Activated CD4-positive, alpha-beta T cell treated with anti-CD3 and anti-CD28 coated beads, Interleukin-2, amount 10 ng/mL, durations not matched to agents 7 days and 5 days (primary cell): ENCODE data around the gene RAPGEF4. TPM values are rescaled to one million over a fixed set of nuclear protein-coding genes. Genes with fewer than 3 reads are reported as not detected.
A peak's percentile ranks its signal among the peaks of the same experiment; 100 is the strongest.

Source experiments
- CTCF ChIA-PET: fragments of 350-600 bp; sonication (Branson Sonifier 250); formaldehyde crosslinking; loops from one replicate; lab custom pipeline; 2021; ENCODE audit warnings: antibody characterized with exemption; lab: Charles Lee
- POLR2A ChIA-PET: fragments of 350-600 bp; sonication (Branson Sonifier 250); formaldehyde crosslinking; loops from one replicate; lab custom pipeline; 2021; ENCODE audit warnings: antibody characterized with exemption; lab: Charles Lee
- DNase-seq: peaks from one replicate; pipeline ENCODE4 v3.0.0-alpha.2; 2020
- H3K27ac Mint-ChIP-seq: one replicate; pipeline ENCODE4 v1.8.0; 2021; ENCODE audit warnings: mild to moderate bottlenecking, moderate library complexity, mixed read lengths
- H3K27me3 Mint-ChIP-seq: one replicate; pipeline ENCODE4 v1.8.0; 2021; ENCODE audit warnings: mixed read lengths
- H3K36me3 Mint-ChIP-seq: one replicate; pipeline ENCODE4 v1.8.0; 2021; ENCODE audit warnings: low read depth, mixed read lengths
- H3K4me1 Mint-ChIP-seq: one replicate; pipeline ENCODE4 v1.8.0; 2021; ENCODE audit warnings: mixed read lengths
- H3K4me3 Mint-ChIP-seq: one replicate; pipeline ENCODE4 v1.8.0; 2021; ENCODE audit warnings: mild to moderate bottlenecking, moderate library complexity, mixed read lengths
- H3K9me3 Mint-ChIP-seq: one replicate; pipeline ENCODE4 v1.8.0; 2021; ENCODE audit warnings: mixed read lengths
- total RNA-seq, 2 experiments: library from RNA; stranded (reverse); gene quantifications; one replicate each; pipeline ENCODE4 v1.2.3, GENCODE V29; 2021

The RAPGEF4 gene
- total RNA-seq, 2 experiments from 2014 or later: 0.62 to 0.77 TPM

DNA sequence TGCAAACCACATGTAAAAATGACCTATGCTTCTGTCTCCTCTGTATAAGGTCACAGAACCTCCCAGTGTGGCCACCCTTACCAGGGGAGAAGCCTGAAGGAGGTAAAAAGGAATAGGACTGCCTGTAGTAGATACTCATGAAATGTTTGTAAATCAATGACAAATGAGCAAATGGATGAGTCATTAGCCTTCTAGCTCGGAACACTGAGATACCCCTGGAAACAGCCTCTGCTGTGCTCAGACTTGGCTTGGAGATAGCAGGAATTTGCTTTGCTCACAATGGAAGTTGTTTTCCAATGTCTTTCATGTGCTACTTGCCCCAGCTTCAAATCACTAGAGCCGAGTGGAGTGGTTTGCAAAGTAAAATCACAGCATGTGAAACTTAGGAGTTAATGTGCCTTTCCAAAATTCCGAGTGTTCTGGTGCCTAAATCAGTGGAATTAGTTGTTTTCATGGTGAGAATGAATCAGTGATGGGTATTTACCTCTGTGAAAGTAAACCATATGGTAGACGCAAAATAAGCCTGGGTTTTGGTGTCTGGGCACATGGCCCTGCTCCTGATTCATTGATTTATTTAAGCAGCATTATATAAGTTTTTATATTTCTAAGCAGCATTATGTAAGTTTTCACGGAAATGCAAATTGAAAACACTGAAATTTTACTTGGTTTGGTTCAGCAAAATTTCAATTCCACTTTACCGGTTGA is 186.0 kb downstream of the RAPGEF4 start:
- CTCF ChIA-PET: no interaction called here
- Mint-ChIP-seq H3K4me1 (peaks cover 2% of the 10 kb centered on the region), H3K27ac (no peak overlapping the region), H3K36me3 (no peaks in the 10 kb centered on the region), H3K9me3 (no peaks in the 10 kb centered on the region), H3K4me3 (no peak overlapping the region), H3K27me3 (peaks cover 5% of the 10 kb centered on the region)
- no peak for DNase-seq
- POLR2A ChIA-PET: no interaction called here

DNA sequence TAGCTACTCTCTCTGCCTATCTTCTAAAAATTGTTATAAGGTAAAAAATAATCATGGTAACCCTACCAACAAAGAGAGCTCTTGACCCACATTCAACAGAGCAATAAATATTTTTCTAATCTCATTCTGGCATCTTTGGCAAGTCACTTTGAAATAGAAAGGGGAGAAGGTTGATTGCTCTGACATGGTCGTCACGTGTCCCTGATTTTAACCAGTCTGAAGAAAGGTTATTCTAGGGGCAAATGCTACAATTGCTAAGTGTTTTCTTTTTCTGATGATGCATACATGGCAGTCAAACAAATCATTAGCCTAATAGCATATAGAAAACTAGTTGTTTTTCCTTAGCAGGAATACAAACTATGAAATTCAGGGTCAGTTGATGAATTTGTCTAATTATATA is 186.7 kb downstream of the RAPGEF4 start:
- no peak for DNase-seq
- Mint-ChIP-seq H3K4me3 (no peak overlapping the region), H3K36me3 (no peaks in the 10 kb centered on the region), H3K27me3 (peaks cover 5% of the 10 kb centered on the region), H3K9me3 (no peaks in the 10 kb centered on the region), H3K27ac (no peak overlapping the region), H3K4me1 (peaks cover 2% of the 10 kb centered on the region)
- CTCF ChIA-PET: no interaction called here
- POLR2A ChIA-PET: no interaction called here

DNA sequence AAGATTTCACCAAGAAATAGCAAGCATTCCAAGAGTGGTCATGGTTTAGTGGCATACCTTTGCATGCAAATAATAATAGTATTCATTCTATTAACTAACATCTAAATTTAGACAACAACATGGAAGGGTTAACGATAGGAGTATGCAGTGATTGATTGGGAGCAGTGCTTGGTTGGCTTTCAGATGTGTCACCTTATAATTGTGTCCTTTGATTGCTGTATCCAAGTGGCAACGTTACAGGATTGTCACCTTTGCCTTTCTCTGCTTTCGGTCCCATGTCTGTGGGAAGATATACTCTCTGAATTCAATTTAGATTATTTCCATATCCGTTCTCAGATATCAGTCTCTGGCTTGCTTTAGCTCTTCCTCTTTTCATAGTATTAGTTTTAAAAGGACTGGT is 187.2 kb downstream of the RAPGEF4 start:
- H3K9me3 Mint-ChIP-seq: no peaks in the 10 kb centered on the region
- DNase-seq: no peak
- no peaks in the 10 kb centered on the region for H3K36me3 Mint-ChIP-seq
- no peak overlapping the region for H3K4me3 Mint-ChIP-seq
- ChIA-PET CTCF (no interaction called here), POLR2A (no interaction called here)
- no peak overlapping the region for H3K27ac Mint-ChIP-seq
- peaks cover 8% of the 10 kb centered on the region for H3K27me3 Mint-ChIP-seq
- H3K4me1 Mint-ChIP-seq: peaks cover 2% of the 10 kb centered on the region

DNA sequence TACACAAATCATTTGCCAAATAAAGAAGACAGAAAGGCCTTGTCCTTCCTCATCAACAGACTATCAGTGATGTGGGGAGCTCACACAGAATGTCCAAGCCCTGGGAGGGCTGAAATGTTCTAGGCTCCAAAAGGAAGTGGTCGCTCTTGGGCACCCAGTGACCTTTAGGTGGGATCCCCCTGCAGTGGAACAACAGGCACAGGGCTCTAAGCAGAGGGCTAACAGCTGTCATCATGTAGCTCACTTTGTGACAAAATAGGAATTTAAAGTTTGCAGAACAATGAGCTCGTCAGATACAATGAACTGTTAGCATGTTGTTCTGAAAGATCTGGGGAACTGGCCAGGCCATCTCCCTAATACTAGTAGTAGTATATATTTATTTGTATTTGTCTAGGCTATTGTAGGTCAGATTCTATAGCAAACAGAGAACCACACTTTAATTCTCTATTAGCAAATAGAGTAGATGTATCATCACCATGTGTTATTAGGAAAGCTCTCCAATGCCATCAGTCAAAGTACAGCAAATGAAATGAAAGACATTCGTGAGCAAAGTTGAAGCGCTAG is 188.5 kb downstream of the RAPGEF4 start:
- no peak for DNase-seq
- Mint-ChIP-seq H3K27ac (no peak overlapping the region), H3K9me3 (no peaks in the 10 kb centered on the region), H3K36me3 (no peaks in the 10 kb centered on the region), H3K4me3 (no peak overlapping the region), H3K4me1 (peaks cover 2% of the 10 kb centered on the region), H3K27me3 (peaks cover 10% of the 10 kb centered on the region)
- ChIA-PET CTCF (interaction anchor here (0.6 kb wide), 1 partner anchor 19 kb away, joined by 3 read pairs; no protein-coding TSS in a partner anchor), POLR2A (no interaction called here)

DNA sequence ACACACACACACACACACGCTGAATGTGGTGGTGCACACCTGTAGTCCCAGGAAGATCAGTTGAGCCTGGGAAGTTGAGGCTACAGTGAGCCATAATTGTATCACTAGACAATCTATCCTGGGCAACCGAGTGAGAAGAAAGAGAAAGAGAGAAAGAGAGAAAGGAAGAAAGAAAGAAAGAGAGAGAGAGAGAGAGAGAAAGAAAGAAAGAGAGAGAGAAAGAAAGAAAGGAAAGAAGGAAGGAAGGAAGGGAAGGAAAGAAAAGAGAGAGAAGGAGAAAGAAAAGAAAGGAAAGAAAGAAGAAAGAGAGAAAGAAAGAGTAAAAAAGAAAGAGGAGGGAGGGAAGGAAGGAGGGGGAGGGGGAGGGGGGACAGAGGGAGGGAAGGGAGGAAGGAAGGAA is 190.0 kb downstream of the RAPGEF4 start:
- H3K9me3 Mint-ChIP-seq: no peaks in the 10 kb centered on the region
- ChIA-PET CTCF (no interaction called here), POLR2A (no interaction called here)
- H3K36me3 Mint-ChIP-seq: no peaks in the 10 kb centered on the region
- no peak overlapping the region for H3K27ac Mint-ChIP-seq
- H3K4me1 Mint-ChIP-seq: peaks cover 2% of the 10 kb centered on the region
- H3K27me3 Mint-ChIP-seq: peaks cover 10% of the 10 kb centered on the region
- H3K4me3 Mint-ChIP-seq: no peak overlapping the region
- no peak for DNase-seq

DNA sequence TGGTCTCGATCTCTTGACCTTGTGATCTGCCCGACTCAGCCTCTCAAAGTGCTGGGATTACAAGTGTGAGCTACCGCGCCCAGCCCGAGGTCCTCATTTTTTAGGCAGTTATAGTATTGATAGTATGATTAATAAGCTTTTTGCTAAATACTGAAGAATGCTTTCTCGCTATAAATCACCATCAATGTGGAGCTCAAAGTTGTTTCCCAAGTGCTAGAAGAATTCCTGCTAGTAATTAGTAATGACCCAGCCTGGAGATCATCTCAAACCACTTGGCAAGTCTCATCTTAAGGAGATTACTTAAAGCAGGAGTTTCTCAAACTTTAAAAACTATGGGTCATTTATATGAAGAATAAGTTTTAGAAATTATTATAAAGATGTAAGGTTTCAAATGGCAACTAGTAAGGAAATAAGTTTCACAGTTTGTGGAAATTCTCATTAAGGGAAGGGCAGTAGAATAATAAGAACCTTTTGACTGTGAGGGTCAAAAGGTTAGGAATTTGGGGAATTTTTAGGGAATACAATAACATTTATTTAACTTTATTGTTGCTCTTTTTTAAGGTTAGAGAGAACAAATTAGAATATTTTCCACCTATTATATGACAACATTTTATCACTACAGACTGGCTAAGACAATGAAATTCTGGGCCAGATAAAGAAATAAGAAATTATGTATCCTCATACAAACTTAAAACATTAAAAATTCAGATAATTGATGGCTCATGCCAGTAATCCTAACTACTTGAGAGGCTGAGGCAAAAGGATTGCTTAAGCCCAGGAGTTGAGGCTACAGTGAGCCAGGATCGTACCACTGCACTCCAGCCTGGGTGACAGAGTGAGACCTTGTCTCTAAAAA is 191.4 kb downstream of the RAPGEF4 start:
- H3K9me3 Mint-ChIP-seq: no peaks in the 10 kb centered on the region
- peaks cover 11% of the 10 kb centered on the region for H3K4me1 Mint-ChIP-seq
- CTCF ChIA-PET: no interaction called here
- H3K4me3 Mint-ChIP-seq: no peak overlapping the region
- POLR2A ChIA-PET: no interaction called here
- no peak overlapping the region for H3K27ac Mint-ChIP-seq
- DNase-seq: no peak
- peaks cover 10% of the 10 kb centered on the region for H3K27me3 Mint-ChIP-seq
- H3K36me3 Mint-ChIP-seq: no peaks in the 10 kb centered on the region

DNA sequence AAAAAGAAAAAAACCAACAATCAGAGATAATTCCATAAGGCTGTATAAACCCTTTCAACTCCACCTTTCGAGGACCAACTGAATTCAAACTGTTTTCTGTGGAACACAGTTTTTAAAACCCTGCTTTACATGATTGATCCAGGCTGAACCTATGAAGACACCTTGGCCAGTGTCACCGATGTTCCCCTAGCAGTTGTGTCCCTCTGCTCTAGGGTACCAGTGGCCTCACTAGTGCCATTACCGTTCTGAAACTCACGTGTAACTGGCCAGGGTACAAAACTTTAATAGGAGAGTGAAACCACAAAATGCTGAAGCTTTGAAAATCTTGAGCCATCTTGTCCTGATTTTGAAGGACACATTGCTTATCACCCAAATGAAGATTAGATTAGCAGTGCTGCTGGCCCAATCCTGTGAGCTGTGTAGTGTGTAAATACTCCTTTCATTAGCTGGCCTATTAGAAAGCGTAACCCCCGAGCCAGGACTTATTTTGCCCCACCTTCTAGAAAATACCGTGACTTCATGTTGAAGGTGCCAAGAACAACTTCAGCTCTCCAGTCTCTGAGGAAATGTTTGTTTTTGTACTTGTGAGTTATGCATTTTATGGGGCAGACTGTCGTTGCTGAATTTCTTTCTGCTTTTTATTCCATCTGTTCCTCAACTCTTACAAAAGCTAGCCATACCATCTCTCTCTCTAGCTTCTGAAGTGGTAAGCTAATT is 192.2 kb downstream of the RAPGEF4 start:
- H3K27me3 Mint-ChIP-seq: peaks cover 10% of the 10 kb centered on the region
- no peaks in the 10 kb centered on the region for H3K9me3 Mint-ChIP-seq
- H3K27ac Mint-ChIP-seq: no peak overlapping the region
- H3K4me1 Mint-ChIP-seq: peaks cover 11% of the 10 kb centered on the region
- POLR2A ChIA-PET: no interaction called here
- CTCF ChIA-PET: interaction anchor here (2.1 kb wide), 1 partner anchor 15 kb away, joined by 5 read pairs; no protein-coding TSS in a partner anchor
- H3K36me3 Mint-ChIP-seq: no peaks in the 10 kb centered on the region
- no peak overlapping the region for H3K4me3 Mint-ChIP-seq
- no peak for DNase-seq

DNA sequence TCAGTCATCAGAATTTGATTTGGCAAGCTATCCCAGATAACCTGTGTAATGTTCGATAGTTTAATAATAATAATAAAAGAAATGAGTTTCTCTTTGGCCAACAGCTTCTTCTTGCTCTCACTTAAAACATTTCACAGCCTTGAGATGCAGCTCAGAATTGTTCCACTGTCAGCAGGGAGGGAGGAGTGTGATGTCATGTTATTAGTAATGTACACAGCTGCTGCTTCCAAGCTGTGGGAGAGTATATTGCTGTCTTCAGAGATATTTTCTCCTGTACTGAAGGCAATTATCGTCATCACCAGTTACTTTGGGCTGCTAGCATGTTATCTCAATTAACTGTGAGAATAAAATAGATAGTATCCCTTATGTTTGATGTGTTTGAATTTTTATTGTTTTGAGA is 193.1 kb downstream of the RAPGEF4 start:
- DNase-seq: no peak
- Mint-ChIP-seq H3K36me3 (no peaks in the 10 kb centered on the region), H3K9me3 (no peaks in the 10 kb centered on the region), H3K27me3 (peaks cover 12% of the 10 kb centered on the region), H3K4me1 (peaks cover 11% of the 10 kb centered on the region), H3K4me3 (no peak overlapping the region), H3K27ac (no peak overlapping the region)
- ChIA-PET POLR2A (no interaction called here), CTCF (interaction anchor here (2.1 kb wide), 1 partner anchor 16 kb away, joined by 5 read pairs; no protein-coding TSS in a partner anchor)

DNA sequence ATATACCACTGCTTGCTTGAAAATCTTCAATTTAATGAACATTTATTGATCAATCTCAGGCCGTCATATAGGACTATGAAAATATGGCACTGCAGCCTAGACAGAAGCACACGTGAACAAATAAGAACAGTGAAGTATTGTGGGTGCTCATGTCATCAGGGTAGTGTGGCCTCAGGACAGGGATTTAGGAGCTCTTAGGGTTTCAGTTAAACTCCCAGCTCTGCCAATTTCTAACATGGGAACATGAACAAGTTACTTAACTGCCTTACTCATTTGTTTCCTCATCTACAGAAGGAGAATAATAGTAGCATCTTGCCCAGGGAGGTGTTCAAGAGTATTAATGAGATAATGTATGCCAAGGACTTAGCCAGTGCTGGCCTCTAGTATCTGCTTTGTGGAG is 194.0 kb downstream of the RAPGEF4 start:
- peaks cover 12% of the 10 kb centered on the region for H3K27me3 Mint-ChIP-seq
- no peaks in the 10 kb centered on the region for H3K36me3 Mint-ChIP-seq
- H3K9me3 Mint-ChIP-seq: no peaks in the 10 kb centered on the region
- H3K27ac Mint-ChIP-seq: no peak overlapping the region
- no peak overlapping the region for H3K4me3 Mint-ChIP-seq
- ChIA-PET POLR2A (no interaction called here), CTCF (interaction anchor here (2.1 kb wide), 1 partner anchor 17 kb away, joined by 5 read pairs; no protein-coding TSS in a partner anchor)
- H3K4me1 Mint-ChIP-seq: peaks cover 9% of the 10 kb centered on the region
- no peak for DNase-seq

DNA sequence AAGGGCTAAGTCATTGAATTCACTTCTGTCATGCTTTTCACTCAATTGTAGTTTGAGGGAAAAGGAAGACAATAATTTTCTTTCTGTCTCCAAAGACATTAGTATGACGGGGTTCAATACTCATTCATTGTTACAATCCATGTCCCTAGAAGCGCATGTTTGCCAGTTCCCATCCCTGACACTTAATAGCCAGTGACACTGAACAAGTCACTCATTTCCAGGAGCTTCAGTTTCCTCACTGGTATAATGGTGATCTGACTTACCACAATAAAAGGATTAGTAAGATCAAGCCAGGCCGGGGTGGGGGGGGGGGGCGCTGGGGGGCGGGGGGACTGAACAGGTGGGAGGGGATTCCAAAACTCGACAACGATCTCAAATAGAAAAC is 195.2 kb downstream of the RAPGEF4 start:
- H3K9me3 Mint-ChIP-seq: no peaks in the 10 kb centered on the region
- peaks cover 9% of the 10 kb centered on the region for H3K4me1 Mint-ChIP-seq

DNA sequence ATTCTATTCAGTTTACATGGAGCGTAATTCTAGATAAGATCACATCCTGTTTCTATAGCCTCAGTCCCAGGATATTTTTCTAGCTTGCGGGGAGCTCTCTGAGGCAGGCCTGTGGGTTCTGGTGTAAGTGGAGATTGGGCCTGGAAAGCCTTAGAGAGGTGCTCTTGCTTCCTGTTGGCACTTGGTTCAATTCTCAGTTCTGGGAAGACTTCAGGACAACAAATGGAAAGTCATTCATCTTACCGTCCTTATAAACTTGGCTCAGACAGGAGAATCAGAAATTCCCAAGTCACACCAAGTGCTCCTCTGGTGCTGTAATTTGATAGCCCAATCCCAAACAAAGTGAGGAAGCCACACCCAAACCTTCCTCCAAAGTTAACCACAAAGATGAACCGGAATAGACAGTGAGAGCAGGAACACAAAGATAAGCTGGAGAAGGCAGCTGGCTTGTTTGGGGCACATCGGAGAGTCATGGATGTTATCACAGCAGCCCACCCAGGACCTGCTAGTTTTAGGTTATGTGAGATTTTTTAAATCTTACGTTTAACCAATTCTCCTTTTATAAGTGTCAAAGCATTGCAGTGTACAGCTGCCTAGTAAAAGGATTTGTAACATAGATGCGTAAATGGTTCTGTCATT is 195.7 kb downstream of the RAPGEF4 start:
- Mint-ChIP-seq H3K4me3 (no peak overlapping the region), H3K4me1 (peaks cover 9% of the 10 kb centered on the region), H3K27me3 (peaks cover 7% of the 10 kb centered on the region), H3K9me3 (no peaks in the 10 kb centered on the region), H3K36me3 (no peaks in the 10 kb centered on the region), H3K27ac (no peak overlapping the region)
- no peak for DNase-seq
- ChIA-PET POLR2A (no interaction called here), CTCF (interaction anchor here (1.5 kb wide), 1 partner anchor 82 kb away, joined by 3 read pairs; no protein-coding TSS in a partner anchor)

More for the DNA sequence above, 195.2 kb downstream of the RAPGEF4 start:
- Mint-ChIP-seq H3K36me3 (no peaks in the 10 kb centered on the region), H3K4me3 (no peak overlapping the region), H3K27me3 (peaks cover 10% of the 10 kb centered on the region), H3K27ac (no peak overlapping the region)
- ChIA-PET CTCF (no interaction called here), POLR2A (no interaction called here)
- DNase-seq: no peak

DNA sequence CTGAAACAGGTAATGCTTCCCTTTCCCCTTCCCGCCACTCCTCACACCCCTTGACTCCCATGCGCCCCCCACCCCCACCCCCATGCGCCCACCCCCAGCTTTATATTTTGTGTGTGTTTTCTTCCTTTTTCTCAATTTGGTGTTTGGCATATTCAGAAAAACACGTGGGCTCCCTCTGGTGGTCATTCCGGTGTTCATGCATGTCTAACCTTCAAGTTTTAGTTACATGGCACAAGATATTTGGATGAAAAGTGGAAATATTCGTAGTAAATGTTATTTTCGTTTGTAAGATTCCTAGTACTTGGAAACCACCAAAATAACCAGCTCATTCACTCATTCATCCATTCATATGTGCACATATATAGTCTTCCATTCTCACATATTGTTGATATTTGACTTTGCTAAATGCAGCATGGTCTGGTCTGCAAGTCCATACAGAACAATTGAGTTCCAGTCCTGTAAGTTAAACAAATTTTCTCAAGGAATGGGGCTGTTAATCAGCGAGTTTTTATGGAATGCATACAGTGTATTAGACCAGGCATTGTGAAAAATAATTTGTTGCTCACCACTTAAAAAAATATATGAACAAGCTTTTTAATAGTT is 196.4 kb downstream of the RAPGEF4 start:
- H3K36me3 Mint-ChIP-seq: no peaks in the 10 kb centered on the region
- ChIA-PET CTCF (interaction anchor here (1.1 to 1.5 kb wide), 2 partner anchors 11 to 83 kb away, joined by 3 read pairs; no protein-coding TSS in a partner anchor), POLR2A (no interaction called here)
- H3K27me3 Mint-ChIP-seq: peaks cover 7% of the 10 kb centered on the region
- peak; percentile 77 for DNase-seq
- no peak overlapping the region for H3K27ac Mint-ChIP-seq
- no peaks in the 10 kb centered on the region for H3K9me3 Mint-ChIP-seq
- H3K4me1 Mint-ChIP-seq: peaks cover 9% of the 10 kb centered on the region
- H3K4me3 Mint-ChIP-seq: no peak overlapping the region
